Fibroblast of mammary gland (primary cell): Measurements from ENCODE around the gene PAH.

Experiments
- DNase-seq: peaks from one replicate; pipeline ENCODE4 v3.0.0-alpha.2; 2010; ENCODE audit warnings: low read depth
- H3K4me3 ChIP-seq: 2 replicates; pipeline ENCODE4 v1.5.1; 2011; ENCODE audit warnings: low read depth, mild to moderate bottlenecking, low read length, moderate library complexity; ENCODE audit not compliant: control insufficient read depth
- CTCF ChIP-seq: conservative IDR thresholded peaks from 2 replicates; pipeline ENCODE4 v1.5.1; 2011; ENCODE audit warnings: low read depth, low read length, inconsistent platforms; ENCODE audit not compliant: control insufficient read depth, insufficient read depth

Gene PAH

GRCh38 chr12:102905229-102905628 is 11.8 kb downstream of the PAH start:
- no peak overlapping the region for H3K4me3 ChIP-seq

GRCh38 chr12:102903337-102904007 is 13.6 kb downstream of the PAH start:
- no peak for DNase-seq
- no peak overlapping the region for H3K4me3 ChIP-seq
- TF ChIP-seq CTCF = no peak

More at GRCh38 chr12:102905229-102905628, 11.8 kb downstream of the PAH start:
- no peak for TF ChIP-seq CTCF
- no peak for DNase-seq

- DNase-seq = no peak
- no peak for TF ChIP-seq CTCF
- H3K4me3 ChIP-seq = no peak overlapping the region
Observed at GRCh38 chr12:102902093-102902492, 15.0 kb downstream of the PAH start.

- no peak for TF ChIP-seq CTCF
- no peak overlapping the region for H3K4me3 ChIP-seq
- DNase-seq = no peak
Observed at GRCh38 chr12:102900389-102900788, 16.7 kb downstream of the PAH start.

- DNase-seq = no peak
- H3K4me3 ChIP-seq = no peak overlapping the region
- no peak for TF ChIP-seq CTCF
Observed at GRCh38 chr12:102896067-102896466, 21.0 kb downstream of the PAH start.

GRCh38 chr12:102891756-102892155 is 25.3 kb downstream of the PAH start:
- TF ChIP-seq CTCF = no peak
- no peak overlapping the region for H3K4me3 ChIP-seq
- DNase-seq = no peak

GRCh38 chr12:102888511-102888910 is 28.5 kb downstream of the PAH start:
- TF ChIP-seq CTCF = no peak
- no peak for DNase-seq
- no peak overlapping the region for H3K4me3 ChIP-seq
